ENCODE measurements around the gene TOR1A. TPM values are rescaled to one million over a fixed set of nuclear protein-coding genes. Genes with fewer than 3 reads are reported as not detected.

TOR1A gene
- total RNA-seq, 1 donor from 2014 or later = 29.5 TPM

DNA sequence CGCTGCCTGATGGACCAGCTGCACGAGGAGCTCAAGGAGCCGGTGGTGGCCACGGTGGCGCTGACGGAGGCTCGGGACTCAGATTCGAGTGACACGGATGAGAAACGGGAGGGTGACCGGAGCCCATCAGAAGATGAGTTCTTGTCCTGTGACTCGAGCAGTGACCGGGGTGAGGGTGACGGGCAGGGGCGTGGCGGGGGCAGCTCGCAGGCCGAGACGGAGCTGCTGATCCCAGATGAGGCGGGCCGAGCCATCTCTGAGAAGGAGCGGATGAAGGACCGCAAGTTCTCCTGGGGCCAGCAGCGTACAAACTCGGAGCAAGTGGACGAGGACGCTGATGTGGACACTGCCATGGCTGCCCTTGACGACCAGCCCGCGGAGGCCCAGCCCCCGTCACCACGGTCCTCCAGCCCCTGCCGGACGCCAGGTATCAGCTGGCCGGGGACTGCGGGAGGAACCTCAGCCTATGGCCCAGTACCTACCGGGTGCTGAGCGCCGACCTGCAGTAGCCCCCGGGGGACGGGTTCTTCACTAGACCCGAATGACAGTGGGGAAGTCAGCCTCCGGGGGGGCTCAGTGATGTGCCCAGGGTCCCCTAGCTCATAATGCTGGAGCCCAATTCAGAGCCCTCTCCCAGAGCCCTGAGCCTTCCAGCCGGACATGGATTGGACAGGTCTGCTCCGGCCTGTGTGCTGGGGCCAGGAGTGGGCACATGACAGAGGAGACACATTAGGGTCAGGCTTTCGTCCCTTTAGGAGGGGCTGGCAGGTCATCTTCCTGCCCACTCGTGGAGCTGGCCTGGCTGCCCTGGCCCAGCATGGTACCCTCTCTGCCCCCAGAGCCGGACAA lies 44.3 kb upstream of the TOR1A start:
- ChIA-PET CTCF (no interaction called here), POLR2A (interaction anchor here (2.8 kb wide), 1 partner anchor 16 kb away, joined by 9 read pairs; no protein-coding TSS in a partner anchor)
- no peak overlapping the region for H3K27ac Mint-ChIP-seq
- H3K9me3 Mint-ChIP-seq = no peaks in the 10 kb centered on the region
- TF ChIP-seq, protein P1, sequence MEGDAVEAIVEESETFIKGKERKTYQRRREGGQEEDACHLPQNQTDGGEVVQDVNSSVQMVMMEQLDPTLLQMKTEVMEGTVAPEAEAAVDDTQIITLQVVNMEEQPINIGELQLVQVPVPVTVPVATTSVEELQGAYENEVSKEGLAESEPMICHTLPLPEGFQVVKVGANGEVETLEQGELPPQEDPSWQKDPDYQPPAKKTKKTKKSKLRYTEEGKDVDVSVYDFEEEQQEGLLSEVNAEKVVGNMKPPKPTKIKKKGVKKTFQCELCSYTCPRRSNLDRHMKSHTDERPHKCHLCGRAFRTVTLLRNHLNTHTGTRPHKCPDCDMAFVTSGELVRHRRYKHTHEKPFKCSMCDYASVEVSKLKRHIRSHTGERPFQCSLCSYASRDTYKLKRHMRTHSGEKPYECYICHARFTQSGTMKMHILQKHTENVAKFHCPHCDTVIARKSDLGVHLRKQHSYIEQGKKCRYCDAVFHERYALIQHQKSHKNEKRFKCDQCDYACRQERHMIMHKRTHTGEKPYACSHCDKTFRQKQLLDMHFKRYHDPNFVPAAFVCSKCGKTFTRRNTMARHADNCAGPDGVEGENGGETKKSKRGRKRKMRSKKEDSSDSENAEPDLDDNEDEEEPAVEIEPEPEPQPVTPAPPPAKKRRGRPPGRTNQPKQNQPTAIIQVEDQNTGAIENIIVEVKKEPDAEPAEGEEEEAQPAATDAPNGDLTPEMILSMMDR (IDR thresholded peaks at IDR 0.05) = no peak
- H3K4me1 Mint-ChIP-seq = peaks cover 22% of the 10 kb centered on the region
- DNase-seq = no peak
- no peak for ATAC-seq (ENCODE audit: low read depth)
- intact Hi-C loops (cut with micrococcal nuclease) = no loop called here
- H3K4me3 Mint-ChIP-seq = no peak overlapping the region
- peaks cover 34% of the 10 kb centered on the region for H3K36me3 Mint-ChIP-seq (ENCODE audit: low read depth)
- H3K27me3 Mint-ChIP-seq = no peaks in the 10 kb centered on the region

DNA sequence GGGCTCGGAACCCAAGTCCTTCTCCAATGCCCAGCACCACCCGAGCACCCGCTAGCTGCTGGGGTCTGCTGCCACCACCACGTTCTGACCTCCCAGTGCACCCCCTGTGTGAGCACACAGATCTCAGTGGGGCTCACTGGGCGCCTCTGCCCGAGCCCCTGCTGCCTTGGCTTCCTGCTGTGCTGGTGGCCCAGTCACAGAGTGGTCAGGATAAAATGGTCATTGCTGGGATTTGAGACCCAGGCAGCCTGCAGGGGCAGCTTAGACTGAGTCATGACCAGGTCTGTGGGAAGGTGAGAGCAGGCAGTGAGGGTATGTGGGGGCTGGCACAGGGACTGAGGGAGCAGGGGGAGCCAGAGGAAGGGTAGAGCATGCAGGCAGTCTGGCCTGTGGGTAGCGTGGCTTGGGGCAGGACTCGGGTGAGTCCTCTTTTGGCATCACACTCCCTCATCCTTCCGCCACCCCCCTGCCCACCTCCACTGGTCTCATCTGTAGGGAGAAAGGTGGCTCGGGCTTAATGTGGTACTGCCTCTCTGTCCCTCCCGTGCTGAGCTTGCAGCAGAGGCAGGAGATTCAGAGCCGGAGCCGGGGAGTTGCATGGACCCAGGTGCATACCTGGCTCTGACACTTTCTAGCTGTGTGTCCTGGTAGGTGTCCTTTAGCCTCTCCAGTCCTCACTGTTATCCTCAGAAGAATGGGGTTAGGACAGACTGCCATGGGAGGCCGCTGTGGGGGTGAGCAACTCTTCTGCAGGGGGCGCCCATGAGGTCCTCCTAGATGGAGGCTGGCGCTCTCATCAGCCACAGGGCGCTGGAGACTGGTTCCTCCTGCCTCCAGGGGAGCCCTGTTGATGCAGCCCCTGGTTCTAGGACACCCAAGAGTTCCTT lies 43.4 kb upstream of the TOR1A start:
- POLR2A ChIA-PET = interaction anchor here (2.8 kb wide), 1 partner anchor 17 kb away, joined by 9 read pairs; no protein-coding TSS in a partner anchor
- CTCF ChIA-PET = no interaction called here
- Mint-ChIP-seq H3K27ac (no peak overlapping the region), H3K27me3 (no peaks in the 10 kb centered on the region), H3K9me3 (no peaks in the 10 kb centered on the region), H3K4me3 (no peak overlapping the region), H3K4me1 (peaks cover 24% of the 10 kb centered on the region), H3K36me3 (ENCODE audit: low read depth) (peaks cover 37% of the 10 kb centered on the region)
- TF ChIP-seq, protein P1 (IDR thresholded peaks at IDR 0.05) = no peak
- intact Hi-C loops (cut with micrococcal nuclease) = no loop called here
- no peak for DNase-seq
- ATAC-seq (ENCODE audit: low read depth) = no peak

DNA sequence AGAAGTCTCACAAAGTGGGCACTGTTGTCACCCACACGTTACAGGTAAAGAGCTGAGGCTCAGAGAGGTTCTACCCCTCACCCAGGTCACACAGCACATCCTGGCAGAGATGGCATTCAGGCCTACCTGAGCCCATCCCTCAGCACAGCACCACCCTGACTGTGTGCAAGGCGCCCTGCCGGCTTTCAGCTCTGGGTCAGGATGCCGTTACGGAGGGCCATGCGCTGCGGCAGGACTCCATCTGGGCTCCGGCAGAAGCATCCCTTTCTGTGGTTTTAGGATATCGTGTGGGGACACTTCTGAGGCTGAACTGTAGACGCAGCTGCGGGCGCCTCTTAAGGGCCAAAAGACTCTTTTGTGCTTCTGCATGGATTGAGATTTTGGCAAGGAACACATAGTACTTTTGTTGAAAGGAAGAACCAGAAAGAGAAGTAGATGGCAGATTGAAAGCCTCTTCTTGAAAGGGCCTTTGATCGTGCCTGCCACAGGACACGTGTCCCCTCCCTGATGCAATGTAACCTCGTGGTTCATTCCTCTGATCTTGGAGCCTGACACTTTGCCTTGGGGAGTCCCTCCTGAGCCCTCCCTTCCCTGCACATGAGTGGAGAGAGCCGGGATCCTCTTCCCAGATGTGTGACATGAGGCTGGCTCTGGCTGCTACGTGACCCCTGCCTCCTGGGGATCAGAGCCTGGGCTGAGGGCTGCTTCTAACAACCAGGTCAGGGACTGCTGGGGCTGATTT lies 42.6 kb upstream of the TOR1A start:
- ATAC-seq (ENCODE audit: low read depth) (no peak), DNase-seq (no peak)
- Mint-ChIP-seq H3K36me3 (ENCODE audit: low read depth) (peaks cover 40% of the 10 kb centered on the region), H3K4me1 (peaks cover 22% of the 10 kb centered on the region), H3K4me3 (no peak overlapping the region), H3K27me3 (no peaks in the 10 kb centered on the region), H3K9me3 (no peaks in the 10 kb centered on the region), H3K27ac (no peak overlapping the region)
- intact Hi-C loops (cut with micrococcal nuclease) = no loop called here
- CTCF ChIA-PET = no interaction called here
- POLR2A ChIA-PET = no interaction called here
- TF ChIP-seq, protein P1 (IDR thresholded peaks at IDR 0.05) = no peak

DNA sequence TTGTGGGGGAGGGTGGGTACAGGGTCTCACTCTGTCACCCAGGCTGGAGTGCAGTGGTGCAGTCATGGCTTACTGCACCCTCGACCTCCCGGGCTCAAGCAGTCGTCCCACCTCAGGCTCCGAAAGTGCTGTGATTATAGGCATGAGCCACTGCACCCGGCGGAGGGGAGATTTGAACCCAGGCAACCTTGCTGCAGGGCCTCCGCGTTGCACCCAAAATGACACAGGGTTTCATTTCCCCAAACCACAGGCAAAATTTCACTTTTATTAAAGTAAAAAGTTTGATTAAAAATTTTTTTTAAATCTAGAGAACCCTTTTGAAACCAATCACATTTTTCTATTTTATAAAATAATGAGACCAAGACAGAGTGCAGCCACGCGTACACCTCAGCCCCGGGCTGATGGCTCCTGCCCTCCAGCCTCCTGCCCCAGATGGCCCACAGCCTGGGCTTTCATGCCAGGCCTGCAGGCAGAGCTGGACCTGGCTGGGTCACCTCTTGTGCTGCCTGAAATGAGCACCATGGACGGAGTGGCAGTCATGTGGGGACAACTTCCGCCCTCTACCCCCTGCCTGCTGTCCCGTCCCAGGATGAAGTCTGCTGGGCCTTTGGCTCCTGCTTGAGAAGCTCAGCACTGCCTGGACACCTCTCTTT lies 41.9 kb upstream of the TOR1A start:
- TF ChIP-seq, protein P1 (IDR thresholded peaks at IDR 0.05) = no peak
- H3K27ac Mint-ChIP-seq = no peak overlapping the region
- H3K9me3 Mint-ChIP-seq = no peaks in the 10 kb centered on the region
- H3K4me3 Mint-ChIP-seq = no peak overlapping the region
- ATAC-seq (ENCODE audit: low read depth) = no peak
- DNase-seq = no peak
- peaks cover 22% of the 10 kb centered on the region for H3K4me1 Mint-ChIP-seq
- intact Hi-C loops (cut with micrococcal nuclease) = no loop called here
- POLR2A ChIA-PET = interaction anchor here (0.6 kb wide), 1 partner anchor 180 kb away, joined by 5 read pairs; no protein-coding TSS in a partner anchor
- H3K27me3 Mint-ChIP-seq = no peaks in the 10 kb centered on the region
- H3K36me3 Mint-ChIP-seq (ENCODE audit: low read depth) = peaks cover 47% of the 10 kb centered on the region
- CTCF ChIA-PET = no interaction called here
